ENCODE results near the gene UBB. TPM values are rescaled to one million over a fixed set of nuclear protein-coding genes. Genes with fewer than 3 reads are reported as not detected.
A peak's percentile ranks its signal among the peaks of the same experiment; 100 is the strongest.

UBB gene
- 1,000 to 10,000 TPM; 1,297 to 3,694 (median 2,209) TPM for total RNA-seq
- 1,000 to 10,000 TPM in 2 of 3 donors, 100 to 1,000 TPM in 1; 588 to 2,867 (median 1,416) TPM for polyA plus RNA-seq
- long read RNA-seq, donor 1, transcript UBB-203 (2 exons, 1,012 nt) = minor isoform, 8 of 1,230 reads
- long read RNA-seq, donor 1, transcript UBB-201 (2 exons, 1,225 nt) = major isoform, 1,206 of 1,230 reads
- long read RNA-seq, donor 1, transcript UBB-207 (2 exons, 477 nt) = minor isoform, 6 of 1,230 reads
- long read RNA-seq, donor 1, partial matches to known transcripts = 0 of 1,230 reads
- long read RNA-seq, donor 1, other reads (novel, unspliced or antisense) = 8 of 1,230 reads
- long read RNA-seq, donor 2, transcript UBB-201 (2 exons, 1,225 nt) = major isoform, 746 of 779 reads
- long read RNA-seq, donor 2, partial matches to known transcripts = 26 of 779 reads
- long read RNA-seq, donor 2, other reads (novel, unspliced or antisense) = 0 of 779 reads
- long read RNA-seq, donor 3, transcript UBB-207 (2 exons, 477 nt) = minor isoform, 5 of 614 reads
- long read RNA-seq, donor 3, transcript UBB-201 (2 exons, 1,225 nt) = major isoform, 579 of 614 reads
- long read RNA-seq, donor 3, partial matches to known transcripts = 12 of 614 reads
- long read RNA-seq, donor 3, other reads (novel, unspliced or antisense) = 14 of 614 reads
- long read RNA-seq, donor 4, transcript UBB-201 (2 exons, 1,225 nt) = major isoform, 694 of 726 reads
- long read RNA-seq, donor 4, partial matches to known transcripts = 0 of 726 reads
- long read RNA-seq, donor 4, other reads (novel, unspliced or antisense) = 28 of 726 reads
- long read RNA-seq, donor 5, transcript UBB-201 (2 exons, 1,225 nt) = major isoform, 1,278 of 1,314 reads
- long read RNA-seq, donor 5, partial matches to known transcripts = 0 of 1,314 reads
- long read RNA-seq, donor 5, other reads (novel, unspliced or antisense) = 29 of 1,314 reads
- long read RNA-seq, donor 6, transcript UBB-201 (2 exons, 1,225 nt) = major isoform, 438 of 456 reads
- long read RNA-seq, donor 6, partial matches to known transcripts = 0 of 456 reads
- long read RNA-seq, donor 6, other reads (novel, unspliced or antisense) = 16 of 456 reads
- long read RNA-seq, donor 7, transcript UBB-201 (2 exons, 1,225 nt) = major isoform, 509 of 531 reads
- long read RNA-seq, donor 7, partial matches to known transcripts = 12 of 531 reads
- long read RNA-seq, donor 7, other reads (novel, unspliced or antisense) = 5 of 531 reads
- long read RNA-seq, donor 8, transcript UBB-201 (2 exons, 1,225 nt) = major isoform, 1,204 of 1,224 reads
- long read RNA-seq, donor 8, partial matches to known transcripts = 0 of 1,224 reads
- long read RNA-seq, donor 8, other reads (novel, unspliced or antisense) = 12 of 1,224 reads
- long read RNA-seq, donor 9, transcript UBB-203 (2 exons, 1,012 nt) = minor isoform, 5 of 773 reads
- long read RNA-seq, donor 9, transcript UBB-201 (2 exons, 1,225 nt) = major isoform, 751 of 773 reads
- long read RNA-seq, donor 9, partial matches to known transcripts = 0 of 773 reads
- long read RNA-seq, donor 9, other reads (novel, unspliced or antisense) = 15 of 773 reads
- long read RNA-seq, donor 10, transcript UBB-201 (2 exons, 1,225 nt) = major isoform, 438 of 457 reads
- long read RNA-seq, donor 10, partial matches to known transcripts = 0 of 457 reads
- long read RNA-seq, donor 10, other reads (novel, unspliced or antisense) = 12 of 457 reads

GRCh38 chr17:16380640-16381495 lies at the start of gene UBB:
TSS of gene UBB (plus strand) at chr17:16381091. CDS start at chr17:16381908, 817 bp downstream.
- TF ChIP-seq CTCF (IDR thresholded peaks at IDR 0.05) (no peak), POLR2A (IDR thresholded peaks at IDR 0.05) (peak; percentile 98 to 99)
- H3K4me1 ChIP-seq (replicated peaks in 1 of 2) = peaks cover 22 to 35% of the 10 kb centered on the region in 2 donors
- H3K27me3 ChIP-seq = no peaks in the 10 kb centered on the region
- peaks cover 0 to 25% of the 10 kb centered on the region in 2 donors for H3K36me3 ChIP-seq (replicated peaks in 1 of 2)
- intact Hi-C loops (cut with DNase I) = no loop called here
- peak within 1 kb of the TSS; percentile 48 to 84 (median 58) for H3K4me3 ChIP-seq
- peak; percentile 96 to 99 (median 99) for DNase-seq
- peak within 1 kb of the TSS; percentile 84 to 99 (median 95) for H3K27ac ChIP-seq
- 0 to 1% (median 0%) methylated on average over 41 to 67 of the region's 67 CpGs for WGBS, 4 donors
- no peaks in the 10 kb centered on the region for H3K9me3 ChIP-seq (replicated peaks in 1 of 3)

GRCh38 chr17:16338391-16338790 lies 42.5 kb upstream of the UBB start:
- H3K36me3 ChIP-seq (replicated peaks in 1 of 2) = no peaks in the 10 kb centered on the region
- H3K9me3 ChIP-seq (replicated peaks in 1 of 3) = no peaks in the 10 kb centered on the region
- no peak overlapping the region for H3K4me3 ChIP-seq
- TF ChIP-seq CTCF (IDR thresholded peaks at IDR 0.05) (no peak), POLR2A (IDR thresholded peaks at IDR 0.05) (no peak)
- no peaks in the 10 kb centered on the region for H3K27me3 ChIP-seq
- intact Hi-C loops (cut with DNase I) = no loop called here
- no peak overlapping the region for H3K27ac ChIP-seq
- WGBS, 4 donors = 85 to 94% (median 88%) methylated on average over 3 of the region's 3 CpGs
- H3K4me1 ChIP-seq (replicated peaks in 1 of 2) = no peaks in the 10 kb centered on the region
- DNase-seq = no peak

DNA sequence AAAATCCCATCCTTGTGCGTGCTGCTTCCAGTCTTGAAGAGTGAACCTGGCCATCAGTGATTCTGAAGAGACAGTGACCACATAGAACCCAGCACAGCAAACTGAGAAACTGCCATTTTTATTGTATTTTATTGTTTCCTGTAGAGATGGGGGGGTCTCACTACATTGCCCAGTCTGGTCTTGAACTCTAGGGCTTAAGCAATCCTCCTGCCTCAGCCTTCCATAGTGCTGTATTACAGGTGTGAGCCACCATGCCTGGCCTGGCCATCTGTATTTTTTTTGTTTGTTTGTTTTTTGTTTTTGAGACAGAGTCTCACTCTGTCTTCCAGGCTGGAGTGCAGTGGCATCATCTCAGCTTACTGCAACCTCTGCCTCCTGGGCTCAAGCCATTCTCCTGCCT lies 41.5 kb upstream of the UBB start:
- H3K4me3 ChIP-seq = no peak overlapping the region
- no peak for DNase-seq
- no peaks in the 10 kb centered on the region for H3K9me3 ChIP-seq (replicated peaks in 1 of 3)
- H3K27me3 ChIP-seq = no peaks in the 10 kb centered on the region
- H3K36me3 ChIP-seq (replicated peaks in 1 of 2) = no peaks in the 10 kb centered on the region
- H3K4me1 ChIP-seq (replicated peaks in 1 of 2) = no peaks in the 10 kb centered on the region
- TF ChIP-seq CTCF (IDR thresholded peaks at IDR 0.05) (no peak), POLR2A (IDR thresholded peaks at IDR 0.05) (no peak)
- no peak overlapping the region for H3K27ac ChIP-seq
- 95 to 100% (median 98%) methylated on average over 1 of the region's 1 CpG for WGBS, 4 donors
- intact Hi-C loops (cut with DNase I) = no loop called here

All from adrenal gland (tissue), 19 donors.